ENCODE data around the gene SHANK3. TPM values are rescaled to one million over a fixed set of nuclear protein-coding genes. Genes with fewer than 3 reads are reported as not detected.

Gene SHANK3
- total and polyA plus RNA-seq, 4 donors = 1.1 to 10.0 (median 5.8) TPM

- Histone ChIP-seq H3K4me3 (ENCODE audit: low read depth in 1 of 3, low read length in 3 of 3) (no peak overlapping the region), H3K9me3 (ENCODE audit: control insufficient read depth in 4 of 4, low read length in 3 of 4) (no peaks in the 10 kb centered on the region), H3K27me3 (ENCODE audit: control insufficient read depth in 4 of 4, insufficient read depth in 4 of 4, low read length in 3 of 4) (no peaks in the 10 kb centered on the region), H3K36me3 (ENCODE audit: control insufficient read depth in 4 of 4, insufficient read depth in 3 of 4, low read depth in 1 of 4, low read length in 3 of 4) (no peaks in the 10 kb centered on the region), H3K4me1 (ENCODE audit: control insufficient read depth in 4 of 4, insufficient read depth in 4 of 4, low read length in 3 of 4) (peaks cover 4 to 29% (median 16%) of the 10 kb centered on the region in 4 donors), H3K9ac (ENCODE audit: low read depth in 1 of 2, low read length in 2 of 2) (no peak overlapping the region), H3K27ac (ENCODE audit: low read depth in 1 of 2, low read length in 2 of 2) (no peak overlapping the region)
- no peak for TF ChIP-seq FOXA2 (IDR thresholded peaks at IDR 0.05)
- no peak for TF ChIP-seq JUND (IDR thresholded peaks at IDR 0.05)
- no peak for TF ChIP-seq MAX (IDR thresholded peaks at IDR 0.05)
- TF ChIP-seq HNF4A (conservative IDR thresholded peaks at IDR 0.05) = no peak
- TF ChIP-seq FOXA1 (IDR thresholded peaks at IDR 0.05) = no peak
- TF ChIP-seq EGR1 (IDR thresholded peaks at IDR 0.05; ENCODE audit: low read depth in 2 of 2) = no peak
- no peak for TF ChIP-seq ATF3 (IDR thresholded peaks at IDR 0.05)
- no peak for TF ChIP-seq SP1 (IDR thresholded peaks at IDR 0.05)
- TF ChIP-seq NR2F2 (IDR thresholded peaks at IDR 0.05) = no peak
- TF ChIP-seq HNF4G (IDR thresholded peaks at IDR 0.05) = no peak
- 80% methylated on average over 3 of the region's 3 CpGs for WGBS
- DNase-seq (ENCODE audit: low spot score) = no peak
Observed at GRCh38 chr22:50694099-50694605, 21.5 kb downstream of the SHANK3 start.

- no peak overlapping the region for H3K4me3 ChIP-seq (ENCODE audit: low read depth in 1 of 3, low read length in 3 of 3)
- 92% methylated on average over 18 of the region's 18 CpGs for WGBS
- peaks cover 10 to 36% (median 23%) of the 10 kb centered on the region in 4 donors for H3K4me1 ChIP-seq (ENCODE audit: control insufficient read depth in 4 of 4, insufficient read depth in 4 of 4, low read length in 3 of 4)
- H3K9me3 ChIP-seq (ENCODE audit: control insufficient read depth in 4 of 4, low read length in 3 of 4) = no peaks in the 10 kb centered on the region
- DNase-seq (ENCODE audit: low spot score) = no peak
- no peak overlapping the region for H3K9ac ChIP-seq (ENCODE audit: low read depth in 1 of 2, low read length in 2 of 2)
- H3K27ac ChIP-seq (ENCODE audit: low read depth in 1 of 2, low read length in 2 of 2) = no peak overlapping the region
- H3K36me3 ChIP-seq (ENCODE audit: control insufficient read depth in 4 of 4, insufficient read depth in 3 of 4, low read depth in 1 of 4, low read length in 3 of 4) = no peaks in the 10 kb centered on the region
- no peaks in the 10 kb centered on the region for H3K27me3 ChIP-seq (ENCODE audit: control insufficient read depth in 4 of 4, insufficient read depth in 4 of 4, low read length in 3 of 4)
- TF ChIP-seq FOXA2 (IDR thresholded peaks at IDR 0.05) (no peak), CTCF (IDR thresholded peaks at IDR 0.05; ENCODE audit: low read depth, low read length, missing input control) (no peak), FOXA1 (IDR thresholded peaks at IDR 0.05) (no peak), MAX (IDR thresholded peaks at IDR 0.05) (no peak), JUND (IDR thresholded peaks at IDR 0.05) (no peak), EGR1 (IDR thresholded peaks at IDR 0.05; ENCODE audit: low read depth in 2 of 2) (no peak), SP1 (IDR thresholded peaks at IDR 0.05) (no peak), RXRA (IDR thresholded peaks at IDR 0.05) (no peak), ZBTB33 (IDR thresholded peaks at IDR 0.05) (no peak)
Observed at GRCh38 chr22:50694766-50695420, 22.3 kb downstream of the SHANK3 start.

All from liver (tissue), 9 donors.